HepG2 (cell line): ENCODE data around the gene RPRD1A. TPM values are rescaled to one million over a fixed set of nuclear protein-coding genes. Genes with fewer than 3 reads are reported as not detected.

ENCODE experiments used
- ARID2 ChIP-seq: sonication (generic); formaldehyde crosslinking; IDR thresholded peaks from 2 replicates; pipeline ENCODE4 v1.8.1; 2022; ENCODE audit warnings: mild to moderate bottlenecking, missing genetic modification reagents, borderline replicate concordance
- ASH2L ChIP-seq: fragments of 300-600, 200-600 bp; sonication (generic); IDR thresholded peaks from 2 replicates; pipeline ENCODE4 v1.7.0; 2017; ENCODE audit warnings: low read depth, mild to moderate bottlenecking, moderate library complexity, mixed read lengths, low read length; ENCODE audit not compliant: insufficient read length
- ATF3 ChIP-seq: sonication (generic); formaldehyde crosslinking; IDR thresholded peaks from 2 replicates; pipeline ENCODE4 v1.4.0; 2020; ENCODE audit warnings: missing genetic modification reagents
- BHLHE40 ChIP-seq: IDR thresholded peaks from 2 replicates; pipeline ENCODE4 v1.6.1; 2011; ENCODE audit warnings: low read length, improper control_type of control experiment
- CREB1 ChIP-seq, 2 experiments: fragments of 450-650 bp in 1 of 2; IDR thresholded peaks; 2 replicates each; pipeline ENCODE4 v1.6.1; 2016 to 2017; ENCODE audit warnings: control low read depth in 1 of 2, mild to moderate bottlenecking in 1 of 2, missing compliant biosample characterization in 1 of 2, missing genetic modification characterization in 1 of 2
- EED ChIP-seq: sonication (generic); formaldehyde crosslinking; IDR thresholded peaks from 2 replicates; pipeline ENCODE4 v1.5.0; 2020; ENCODE audit warnings: mild to moderate bottlenecking, missing genetic modification reagents
- ELF3 ChIP-seq: IDR thresholded peaks from 2 replicates; pipeline ENCODE4 v1.6.1; 2016; ENCODE audit warnings: missing genetic modification reagents, missing compliant biosample characterization
- FOSL2 ChIP-seq: sonication (generic); formaldehyde crosslinking; IDR thresholded peaks from 2 replicates; pipeline ENCODE4 v1.4.0; 2020; ENCODE audit warnings: missing genetic modification reagents
- FOXA1 ChIP-seq, 2 experiments: fragments of 450-650 bp in 1 of 2; sonication (generic) in 1 of 2; formaldehyde crosslinking in 1 of 2; IDR thresholded peaks; 2 replicates each; pipeline versions ENCODE4 v1.4.0 to v1.6.1; 2016 to 2020; ENCODE audit warnings: missing genetic modification reagents in 1 of 2
- FOXA3 ChIP-seq: IDR thresholded peaks from 2 replicates; pipeline ENCODE4 v1.6.1; 2016; ENCODE audit warnings: missing genetic modification reagents, missing compliant biosample characterization
- FOXJ3 ChIP-seq: sonication (generic); formaldehyde crosslinking; IDR thresholded peaks from 2 replicates; pipeline ENCODE4 v1.4.0; 2020; ENCODE audit warnings: missing genetic modification reagents, mild to moderate bottlenecking, borderline replicate concordance
- GATAD2A ChIP-seq: IDR thresholded peaks from 2 replicates; pipeline ENCODE4 v1.6.1; 2016
- KLF16 ChIP-seq, 2 experiments: sonication (generic) in 1 of 2; formaldehyde crosslinking in 1 of 2; IDR thresholded peaks; 2 replicates each; pipeline versions ENCODE4 v1.6.1 to v1.8.0; 2016 to 2023; ENCODE audit warnings: missing genetic modification reagents in 2 of 2, missing compliant biosample characterization in 1 of 2
- KLF6 ChIP-seq: IDR thresholded peaks from 2 replicates; pipeline ENCODE4 v1.8.0; 2016; ENCODE audit warnings: missing biosample characterization, missing genetic modification reagents
- MIER3 ChIP-seq: IDR thresholded peaks from 2 replicates; pipeline ENCODE4 v1.6.1; 2016; ENCODE audit warnings: missing compliant biosample characterization, borderline replicate concordance
- NFYB ChIP-seq: sonication (generic); formaldehyde crosslinking; IDR thresholded peaks from 2 replicates; pipeline ENCODE4 v1.4.0; 2020; ENCODE audit warnings: missing genetic modification reagents
- SAP130 ChIP-seq: IDR thresholded peaks from 2 replicates; pipeline ENCODE4 v1.6.1; 2016; ENCODE audit warnings: low read depth
- SMARCE1 ChIP-seq: fragments of 450-650 bp; IDR thresholded peaks from 2 replicates; pipeline ENCODE4 v1.6.1; 2017; ENCODE audit warnings: borderline replicate concordance
- SOX13 ChIP-seq, 3 experiments: fragments of 450-650 bp in 1 of 3; sonication (generic) in 1 of 3; formaldehyde crosslinking in 1 of 3; IDR thresholded peaks in 2 of 3; conservative IDR thresholded peaks in 1 of 3; 2 replicates each; pipeline versions ENCODE4 v1.5.0 to v1.6.1; 2016 to 2020; ENCODE audit warnings: antibody characterized with exemption in 1 of 3, mild to moderate bottlenecking in 1 of 3, missing compliant biosample characterization in 1 of 3, missing genetic modification reagents in 1 of 3, moderate library complexity in 1 of 3
- TBX3 ChIP-seq: fragments of 450-650 bp; IDR thresholded peaks from 2 replicates; pipeline ENCODE4 v1.6.1; 2017; ENCODE audit warnings: antibody characterized with exemption, mild to moderate bottlenecking, inconsistent platforms, borderline replicate concordance
- ZBTB3 ChIP-seq: sonication (generic); formaldehyde crosslinking; IDR thresholded peaks from 2 replicates; pipeline ENCODE4 v1.4.0; 2020; ENCODE audit warnings: low read depth, mild to moderate bottlenecking, moderate library complexity, missing genetic modification reagents, borderline replicate concordance
- ZNF292 ChIP-seq: sonication (generic); formaldehyde crosslinking; IDR thresholded peaks from 2 replicates; pipeline ENCODE4 v1.8.1; 2022; ENCODE audit warnings: mild to moderate bottlenecking, low read depth, missing genetic modification reagents, borderline replicate concordance
- ZNF552 ChIP-seq: sonication (generic); formaldehyde crosslinking; IDR thresholded peaks from 2 replicates; pipeline ENCODE4 v1.9.0; 2022; ENCODE audit warnings: missing genetic modification reagents, mild to moderate bottlenecking, borderline replicate concordance
- ZNF557 ChIP-seq: sonication (generic); formaldehyde crosslinking; IDR thresholded peaks from 2 replicates; pipeline ENCODE4 v1.4.0; 2020; ENCODE audit warnings: missing genetic modification reagents
- ZNF562 ChIP-seq: sonication (generic); formaldehyde crosslinking; IDR thresholded peaks from 2 replicates; pipeline ENCODE4 v1.8.0; 2022; ENCODE audit warnings: missing genetic modification reagents, borderline replicate concordance
- ZNF570 ChIP-seq: sonication (generic); formaldehyde crosslinking; IDR thresholded peaks from 2 replicates; pipeline ENCODE4 v1.4.0; 2020; ENCODE audit warnings: mild to moderate bottlenecking, missing genetic modification reagents, borderline replicate concordance
- ZNF781 ChIP-seq: sonication (generic); formaldehyde crosslinking; IDR thresholded peaks from 2 replicates; pipeline ENCODE4 v1.5.1; 2020; ENCODE audit warnings: borderline replicate concordance, mild to moderate bottlenecking, missing genetic modification reagents; ENCODE audit errors: not compliant biosample characterization
- ZNF850 ChIP-seq: sonication (generic); formaldehyde crosslinking; conservative IDR thresholded peaks from 2 replicates; pipeline ENCODE4 v1.9.0; 2021; ENCODE audit warnings: mild to moderate bottlenecking, missing genetic modification reagents
- ZSCAN30 ChIP-seq: sonication (generic); formaldehyde crosslinking; IDR thresholded peaks from 2 replicates; pipeline ENCODE4 v1.5.0; 2020; ENCODE audit warnings: mild to moderate bottlenecking, missing genetic modification reagents
- ZSCAN5A ChIP-seq: sonication (generic); formaldehyde crosslinking; IDR thresholded peaks from 2 replicates; pipeline ENCODE4 v1.8.0; 2022; ENCODE audit warnings: mild to moderate bottlenecking, missing genetic modification reagents, borderline replicate concordance
- polyA plus RNA-seq, 8 experiments: library from polyadenylated mRNA; depleted of rRNA in 3 of 8; stranded (reverse) in 7 of 8; unstranded in 1 of 8; fragments of >200 nt; fragmentation: Illumina TruSeq in 4 of 8; extraction: Trizol in 4 of 8; gene quantifications; 2 replicates each; pipeline versions ENCODE4 v1.2.1 to v1.2.3, GENCODE V29; 2011 to 2016; ENCODE audit warnings: low read depth in 4 of 8, missing spikeins in 1 of 8, mixed read lengths in 1 of 8; ENCODE audit not compliant: insufficient read depth in 1 of 8
- total RNA-seq, 5 experiments: library from RNA; depleted of rRNA; stranded (reverse); fragments of >200 nt; fragmentation: Illumina TruSeq; extraction: Trizol; gene quantifications; 2 replicates each; pipeline ENCODE4 v1.2.3, GENCODE V29; 2016; ENCODE audit warnings: low read depth in 1 of 5

The RPRD1A gene
- total and polyA plus RNA-seq, 2 of the 13 experiments (the other 11 are each of a cell fraction or from before 2014, with no cell fraction given), result 42.5 to 78.2 TPM

GRCh38 chr18:36075862-36076587 is 8.7 kb upstream of the RPRD1A start (continued):
- TF ChIP-seq ZBTB3 (CRISPR knock-in tag) (no peak), KLF16 (CRISPR knock-in tag; IDR thresholded peaks at IDR 0.05) (peak in 1 of 2 experiments; percentile 47; a peak in 1 of 4 replicates), ZSCAN30 (CRISPR knock-in tag) (no peak), ELF3 (peak; percentile 33; the same call in 1 of the 2 replicates), ZNF552 (CRISPR knock-in tag) (no peak), SMARCE1 (no peak), GATAD2A (CRISPR knock-in tag) (peak; percentile 67), BHLHE40 (peak; percentile 32; the same call in 1 of the 2 replicates), ZSCAN5A (no peak), FOXJ3 (CRISPR knock-in tag) (0 out of 2 replicates have a peak, but pooled peaks have one; percentile 26), ATF3 (CRISPR knock-in tag) (no peak), ARID2 (CRISPR knock-in tag) (no peak), ZNF557 (CRISPR knock-in tag) (no peak), ZNF781 (no peak), FOXA3 (CRISPR knock-in tag) (peak; percentile 92), FOXA1 (IDR thresholded peaks at IDR 0.05) (peak; percentile 27; the same call in 1 of the 2 replicates), FOXA1 (CRISPR knock-in tag; IDR thresholded peaks at IDR 0.05) (peak; percentile 66), EED (CRISPR knock-in tag) (no peak), SAP130 (CRISPR knock-in tag) (peak; percentile 67), FOSL2 (CRISPR knock-in tag) (peak; percentile 97), ZNF292 (CRISPR knock-in tag) (no peak), ZNF562 (CRISPR knock-in tag) (no peak), NFYB (CRISPR knock-in tag) (no peak), SOX13 (IDR thresholded peaks at IDR 0.05) (no peak), SOX13 (CRISPR knock-in tag; conservative IDR thresholded peaks at IDR 0.05 in 1 of 2, IDR thresholded peaks at IDR 0.05 in 1 of 2) (peak in 1 of 2 experiments; percentile 21; a peak in 1 of 4 replicates), ZNF570 (no peak), ASH2L (peak; percentile 24), MIER3 (peak; percentile 36; the same call in 1 of the 2 replicates), KLF6 (CRISPR knock-in tag) (no peak), ZNF850 (no peak), CREB1 (IDR thresholded peaks at IDR 0.05) (peak; percentile 64; the same call in 1 of the 2 replicates), CREB1 (CRISPR knock-in tag; IDR thresholded peaks at IDR 0.05) (peak; percentile 39; the same call in 1 of the 2 replicates), TBX3 (0 out of 2 replicates have a peak, but pooled peaks have one; percentile 36)
